MM.1S (cell line): Measurements from ENCODE around the gene SMURF2.

ENCODE experiments used
- CTCF ChIP-seq: fragments of 300-600 bp; sonication (generic); IDR thresholded peaks from 2 replicates; pipeline ENCODE4 v1.5.1; 2016; ENCODE audit warnings: antibody characterized with exemption, low read length, mixed read lengths
- EZH2 ChIP-seq: fragments of 300-600 bp; sonication (generic); optimal IDR thresholded peaks from 2 replicates; pipeline ENCODE3; 2017; ENCODE audit warnings: low read depth, mild to moderate bottlenecking, antibody characterized with exemption, low read length, mixed read lengths
- EZH2phosphoT487 ChIP-seq: fragments of 300-600 bp; sonication (generic); IDR thresholded peaks from 2 replicates; pipeline ENCODE4 v1.6.1; 2018; ENCODE audit warnings: antibody characterized with exemption, low read length

GRCh38 chr17:64676763-64677162 is 14.7 kb upstream of the SMURF2 start:
- TF ChIP-seq CTCF (no peak), EZH2phosphoT487 (no peak), EZH2 (no peak)
